ENCODE data around the gene INSYN1. TPM values are rescaled to one million over a fixed set of nuclear protein-coding genes. Genes with fewer than 3 reads are reported as not detected.
A peak's percentile ranks its signal among the peaks of the same experiment; 100 is the strongest.

The INSYN1 gene
- total and polyA plus RNA-seq, 2 experiments from 2014 or later: 0.18 to 14.2 TPM

GRCh38 chr15:73697033-73697467, 56.1 kb downstream of the INSYN1 start (continued):
- TF ChIP-seq, protein P1, sequence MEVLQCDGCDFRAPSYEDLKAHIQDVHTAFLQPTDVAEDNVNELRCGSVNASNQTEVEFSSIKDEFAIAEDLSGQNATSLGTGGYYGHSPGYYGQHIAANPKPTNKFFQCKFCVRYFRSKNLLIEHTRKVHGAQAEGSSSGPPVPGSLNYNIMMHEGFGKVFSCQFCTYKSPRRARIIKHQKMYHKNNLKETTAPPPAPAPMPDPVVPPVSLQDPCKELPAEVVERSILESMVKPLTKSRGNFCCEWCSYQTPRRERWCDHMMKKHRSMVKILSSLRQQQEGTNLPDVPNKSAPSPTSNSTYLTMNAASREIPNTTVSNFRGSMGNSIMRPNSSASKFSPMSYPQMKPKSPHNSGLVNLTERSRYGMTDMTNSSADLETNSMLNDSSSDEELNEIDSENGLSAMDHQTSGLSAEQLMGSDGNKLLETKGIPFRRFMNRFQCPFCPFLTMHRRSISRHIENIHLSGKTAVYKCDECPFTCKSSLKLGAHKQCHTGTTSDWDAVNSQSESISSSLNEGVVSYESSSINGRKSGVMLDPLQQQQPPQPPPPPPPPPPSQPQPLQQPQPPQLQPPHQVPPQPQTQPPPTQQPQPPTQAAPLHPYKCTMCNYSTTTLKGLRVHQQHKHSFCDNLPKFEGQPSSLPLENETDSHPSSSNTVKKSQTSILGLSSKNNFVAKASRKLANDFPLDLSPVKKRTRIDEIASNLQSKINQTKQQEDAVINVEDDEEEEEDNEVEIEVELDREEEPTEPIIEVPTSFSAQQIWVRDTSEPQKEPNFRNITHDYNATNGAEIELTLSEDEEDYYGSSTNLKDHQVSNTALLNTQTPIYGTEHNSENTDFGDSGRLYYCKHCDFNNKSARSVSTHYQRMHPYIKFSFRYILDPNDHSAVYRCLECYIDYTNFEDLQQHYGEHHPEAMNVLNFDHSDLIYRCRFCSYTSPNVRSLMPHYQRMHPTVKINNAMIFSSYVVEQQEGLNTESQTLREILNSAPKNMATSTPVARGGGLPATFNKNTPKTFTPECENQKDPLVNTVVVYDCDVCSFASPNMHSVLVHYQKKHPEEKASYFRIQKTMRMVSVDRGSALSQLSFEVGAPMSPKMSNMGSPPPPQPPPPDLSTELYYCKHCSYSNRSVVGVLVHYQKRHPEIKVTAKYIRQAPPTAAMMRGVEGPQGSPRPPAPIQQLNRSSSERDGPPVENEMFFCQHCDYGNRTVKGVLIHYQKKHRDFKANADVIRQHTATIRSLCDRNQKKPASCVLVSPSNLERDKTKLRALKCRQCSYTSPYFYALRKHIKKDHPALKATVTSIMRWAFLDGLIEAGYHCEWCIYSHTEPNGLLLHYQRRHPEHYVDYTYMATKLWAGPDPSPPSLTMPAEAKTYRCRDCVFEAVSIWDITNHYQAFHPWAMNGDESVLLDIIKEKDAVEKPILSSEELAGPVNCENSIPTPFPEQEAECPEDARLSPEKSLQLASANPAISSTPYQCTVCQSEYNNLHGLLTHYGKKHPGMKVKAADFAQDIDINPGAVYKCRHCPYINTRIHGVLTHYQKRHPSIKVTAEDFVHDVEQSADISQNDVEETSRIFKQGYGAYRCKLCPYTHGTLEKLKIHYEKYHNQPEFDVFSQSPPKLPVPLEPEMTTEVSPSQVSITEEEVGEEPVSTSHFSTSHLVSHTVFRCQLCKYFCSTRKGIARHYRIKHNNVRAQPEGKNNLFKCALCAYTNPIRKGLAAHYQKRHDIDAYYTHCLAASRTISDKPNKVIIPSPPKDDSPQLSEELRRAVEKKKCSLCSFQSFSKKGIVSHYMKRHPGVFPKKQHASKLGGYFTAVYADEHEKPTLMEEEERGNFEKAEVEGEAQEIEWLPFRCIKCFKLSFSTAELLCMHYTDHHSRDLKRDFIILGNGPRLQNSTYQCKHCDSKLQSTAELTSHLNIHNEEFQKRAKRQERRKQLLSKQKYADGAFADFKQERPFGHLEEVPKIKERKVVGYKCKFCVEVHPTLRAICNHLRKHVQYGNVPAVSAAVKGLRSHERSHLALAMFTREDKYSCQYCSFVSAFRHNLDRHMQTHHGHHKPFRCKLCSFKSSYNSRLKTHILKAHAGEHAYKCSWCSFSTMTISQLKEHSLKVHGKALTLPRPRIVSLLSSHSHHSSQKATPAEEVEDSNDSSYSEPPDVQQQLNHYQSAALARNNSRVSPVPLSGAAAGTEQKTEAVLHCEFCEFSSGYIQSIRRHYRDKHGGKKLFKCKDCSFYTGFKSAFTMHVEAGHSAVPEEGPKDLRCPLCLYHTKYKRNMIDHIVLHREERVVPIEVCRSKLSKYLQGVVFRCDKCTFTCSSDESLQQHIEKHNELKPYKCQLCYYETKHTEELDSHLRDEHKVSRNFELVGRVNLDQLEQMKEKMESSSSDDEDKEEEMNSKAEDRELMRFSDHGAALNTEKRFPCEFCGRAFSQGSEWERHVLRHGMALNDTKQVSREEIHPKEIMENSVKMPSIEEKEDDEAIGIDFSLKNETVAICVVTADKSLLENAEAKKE (CRISPR knock-in tag; IDR thresholded peaks at IDR 0.05): no peak
- no peak for TF ChIP-seq NANOG (IDR thresholded peaks at IDR 0.05; ENCODE audit: borderline replicate concordance)

- TF ChIP-seq, protein P2, sequence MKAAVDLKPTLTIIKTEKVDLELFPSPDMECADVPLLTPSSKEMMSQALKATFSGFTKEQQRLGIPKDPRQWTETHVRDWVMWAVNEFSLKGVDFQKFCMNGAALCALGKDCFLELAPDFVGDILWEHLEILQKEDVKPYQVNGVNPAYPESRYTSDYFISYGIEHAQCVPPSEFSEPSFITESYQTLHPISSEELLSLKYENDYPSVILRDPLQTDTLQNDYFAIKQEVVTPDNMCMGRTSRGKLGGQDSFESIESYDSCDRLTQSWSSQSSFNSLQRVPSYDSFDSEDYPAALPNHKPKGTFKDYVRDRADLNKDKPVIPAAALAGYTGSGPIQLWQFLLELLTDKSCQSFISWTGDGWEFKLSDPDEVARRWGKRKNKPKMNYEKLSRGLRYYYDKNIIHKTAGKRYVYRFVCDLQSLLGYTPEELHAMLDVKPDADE (IDR thresholded peaks at IDR 0.05): no peak
- no peak for TF ChIP-seq CTCF (conservative IDR thresholded peaks at IDR 0.05; ENCODE audit: low read depth in 2 of 2)
- no peak for TF ChIP-seq CREB1 (CRISPR knock-in tag; IDR thresholded peaks at IDR 0.05; ENCODE audit: low read depth)
- H3K4me3 Mint-ChIP-seq: peak overlapping the region; percentile 2; the same call in 1 of the 3 replicates
- peak overlapping the region; percentile 86; the same call in 1 of the 2 replicates for H3K27ac ChIP-seq (ENCODE audit: low read depth)
Observed at GRCh38 chr15:73696641-73697001, 56.5 kb downstream of the INSYN1 start.

More at GRCh38 chr15:73696641-73697001, 56.5 kb downstream of the INSYN1 start:
- Histone ChIP-seq H3K36me3 (ENCODE audit: insufficient read depth) (no peaks in the 10 kb centered on the region), H4K20me1 (replicated peaks; ENCODE audit: insufficient read depth) (peaks cover 40% of the 10 kb centered on the region), H3K4me1 (ENCODE audit: insufficient read depth) (peaks cover 41% of the 10 kb centered on the region), H3K27me3 (ENCODE audit: insufficient read depth) (no peaks in the 10 kb centered on the region), H3F3A (replicated peaks; ENCODE audit: low read depth) (0 out of 2 replicates have a peak, but pooled peaks cover 5% of the 10 kb centered on the region), H3K4me2 (peak overlapping the region; percentile 68), H3K79me2 (replicated peaks; ENCODE audit: insufficient read depth) (peaks cover 90% of the 10 kb centered on the region), H2AFZ (no peak overlapping the region), H3K9me2 (ENCODE audit: insufficient read depth) (no peaks in the 10 kb centered on the region), H3K4me3 (no peak overlapping the region)
- H3K36me3 Mint-ChIP-seq (ENCODE audit: low read depth): peaks cover 17% of the 10 kb centered on the region
- H3K27ac Mint-ChIP-seq: peak overlapping the region; percentile 91
- no peaks in the 10 kb centered on the region for H3K9me3 Mint-ChIP-seq
- ATAC-seq (no peak), DNase-seq (ENCODE audit: low spot score) (no peak)
- peaks cover 10% of the 10 kb centered on the region for H3K27me3 Mint-ChIP-seq (ENCODE audit: insufficient read depth, low read depth, poor library complexity)
- H3K4me1 Mint-ChIP-seq: peaks cover 66% of the 10 kb centered on the region
